ENCODE data around the gene CNTLN.
"Not testable (repeated sequence)": the region's sequence is repeated elsewhere in the genome, so short reads cannot be mapped to it uniquely, and the experiment has no call there.

CNTLN gene

GRCh38 chr9:17433526-17433925, 298.7 kb downstream of the CNTLN start:
- no peak for DNase-seq

GRCh38 chr9:17436854-17437253, 302.0 kb downstream of the CNTLN start:
- no peak for DNase-seq

GRCh38 chr9:17437813-17438212, 303.0 kb downstream of the CNTLN start:
- no peak for DNase-seq

- not testable (repeated sequence) for DNase-seq
Observed at GRCh38 chr9:17445126-17445525, 310.3 kb downstream of the CNTLN start.

- DNase-seq = no peak
Observed at GRCh38 chr9:17453751-17454150, 318.9 kb downstream of the CNTLN start.

- no peak for DNase-seq
Observed at GRCh38 chr9:17462869-17463464, 328.1 kb downstream of the CNTLN start.

- DNase-seq = no peak
Observed at GRCh38 chr9:17470036-17470813, 335.4 kb downstream of the CNTLN start.

- DNase-seq = no peak
Observed at GRCh38 chr9:17472126-17472525, 337.3 kb downstream of the CNTLN start.

GRCh38 chr9:17476401-17476800, 341.6 kb downstream of the CNTLN start:
- no peak for DNase-seq

- DNase-seq = no peak
Observed at GRCh38 chr9:17477816-17478215, 343.0 kb downstream of the CNTLN start.

- DNase-seq = no peak
Observed at GRCh38 chr9:17480966-17481365, 346.1 kb downstream of the CNTLN start.

- no peak for DNase-seq
Observed at GRCh38 chr9:17481565-17481964, 346.7 kb downstream of the CNTLN start.

- DNase-seq = no peak
Observed at GRCh38 chr9:17484906-17485305, 350.1 kb downstream of the CNTLN start.

GRCh38 chr9:17486396-17486795, 351.6 kb downstream of the CNTLN start:
- DNase-seq = no peak

- DNase-seq = no peak
Observed at GRCh38 chr9:17487467-17487866, 352.6 kb downstream of the CNTLN start.

GRCh38 chr9:17488662-17489061, 353.8 kb downstream of the CNTLN start:
- no peak for DNase-seq

- no peak for DNase-seq
Observed at GRCh38 chr9:17490110-17490509, 355.3 kb downstream of the CNTLN start.

GRCh38 chr9:17491780-17492179, 356.9 kb downstream of the CNTLN start:
- no peak for DNase-seq

GRCh38 chr9:17503196-17503595, 368.4 kb downstream of the CNTLN start:
- no peak for DNase-seq

- DNase-seq = no peak
Observed at GRCh38 chr9:17509151-17509550, 374.3 kb downstream of the CNTLN start.

GRCh38 chr9:17509701-17510100, 374.9 kb downstream of the CNTLN start:
- DNase-seq = no peak

- no peak for DNase-seq
Observed at GRCh38 chr9:17519761-17520160, 384.9 kb downstream of the CNTLN start.

- no peak for DNase-seq
Observed at GRCh38 chr9:17520268-17521064, 385.6 kb downstream of the CNTLN start.
